Loucy (cell line): ENCODE data around the gene RRAS2.

Experiments used
- CTCF ChIP-seq: fragments of 200-600 bp; sonication (generic); conservative IDR thresholded peaks from 2 replicates; pipeline ENCODE4 v1.5.1; 2014; ENCODE audit warnings: mild to moderate bottlenecking, antibody characterized with exemption, low read length
- EZH2phosphoT487 ChIP-seq: fragments of 200-600 bp; IDR thresholded peaks from 2 replicates; pipeline ENCODE4 v1.6.1; 2018; ENCODE audit warnings: antibody characterized with exemption, mild to moderate bottlenecking, moderate library complexity, borderline replicate concordance

GRCh38 chr11:14259878-14260277 lies 99.1 kb downstream of the RRAS2 start:
- no peak for TF ChIP-seq CTCF
- TF ChIP-seq EZH2phosphoT487: no peak
